ENCODE measurements around the gene LONP2. TPM values are rescaled to one million over a fixed set of nuclear protein-coding genes. Genes with fewer than 3 reads are reported as not detected.

The LONP2 gene, protein sequence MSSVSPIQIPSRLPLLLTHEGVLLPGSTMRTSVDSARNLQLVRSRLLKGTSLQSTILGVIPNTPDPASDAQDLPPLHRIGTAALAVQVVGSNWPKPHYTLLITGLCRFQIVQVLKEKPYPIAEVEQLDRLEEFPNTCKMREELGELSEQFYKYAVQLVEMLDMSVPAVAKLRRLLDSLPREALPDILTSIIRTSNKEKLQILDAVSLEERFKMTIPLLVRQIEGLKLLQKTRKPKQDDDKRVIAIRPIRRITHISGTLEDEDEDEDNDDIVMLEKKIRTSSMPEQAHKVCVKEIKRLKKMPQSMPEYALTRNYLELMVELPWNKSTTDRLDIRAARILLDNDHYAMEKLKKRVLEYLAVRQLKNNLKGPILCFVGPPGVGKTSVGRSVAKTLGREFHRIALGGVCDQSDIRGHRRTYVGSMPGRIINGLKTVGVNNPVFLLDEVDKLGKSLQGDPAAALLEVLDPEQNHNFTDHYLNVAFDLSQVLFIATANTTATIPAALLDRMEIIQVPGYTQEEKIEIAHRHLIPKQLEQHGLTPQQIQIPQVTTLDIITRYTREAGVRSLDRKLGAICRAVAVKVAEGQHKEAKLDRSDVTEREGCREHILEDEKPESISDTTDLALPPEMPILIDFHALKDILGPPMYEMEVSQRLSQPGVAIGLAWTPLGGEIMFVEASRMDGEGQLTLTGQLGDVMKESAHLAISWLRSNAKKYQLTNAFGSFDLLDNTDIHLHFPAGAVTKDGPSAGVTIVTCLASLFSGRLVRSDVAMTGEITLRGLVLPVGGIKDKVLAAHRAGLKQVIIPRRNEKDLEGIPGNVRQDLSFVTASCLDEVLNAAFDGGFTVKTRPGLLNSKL
- 23.1 to 32.5 TPM (median 30.7 TPM) in 5 replicates for total RNA-seq (2022; extraction: Qiagen RNA extraction)

DNA sequence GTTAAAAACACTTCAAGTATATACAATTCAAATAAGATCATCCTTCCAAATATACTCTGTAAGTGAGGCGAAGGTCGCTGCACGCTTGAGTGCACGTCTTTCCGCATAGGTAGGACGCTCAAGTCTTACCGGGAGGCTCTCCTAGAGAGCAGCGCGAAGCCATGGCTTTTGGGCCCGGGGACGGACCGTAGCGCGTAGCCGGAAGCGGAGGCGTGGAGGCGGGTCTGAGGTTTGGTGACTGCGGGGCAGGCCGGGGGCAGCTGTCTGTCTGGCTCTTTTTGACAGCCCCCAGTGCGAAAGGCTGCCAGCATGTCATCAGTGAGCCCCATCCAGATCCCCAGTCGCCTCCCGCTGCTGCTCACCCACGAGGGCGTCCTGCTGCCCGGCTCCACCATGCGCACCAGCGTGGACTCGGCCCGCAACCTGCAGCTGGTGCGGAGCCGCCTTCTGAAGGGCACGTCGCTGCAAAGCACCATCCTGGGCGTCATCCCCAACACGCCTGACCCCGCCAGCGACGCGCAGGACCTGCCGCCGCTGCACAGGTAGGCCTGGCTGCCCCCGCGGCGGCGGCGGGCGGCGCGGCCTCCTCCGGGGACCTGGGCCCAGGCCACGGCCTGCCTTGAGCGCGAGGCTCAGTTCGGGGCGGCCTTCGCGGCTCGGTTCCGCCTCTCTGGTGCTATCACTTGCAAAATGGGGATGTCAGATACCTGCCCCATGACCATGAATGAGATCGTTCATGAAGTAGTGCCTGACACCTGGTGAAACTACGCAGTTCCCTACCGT lies at the start of gene LONP2:
LONP2 (plus strand) TSS at position 221 of the 783 bp plus-strand sequence; CDS start at position 310, 89 bp downstream.

DNA sequence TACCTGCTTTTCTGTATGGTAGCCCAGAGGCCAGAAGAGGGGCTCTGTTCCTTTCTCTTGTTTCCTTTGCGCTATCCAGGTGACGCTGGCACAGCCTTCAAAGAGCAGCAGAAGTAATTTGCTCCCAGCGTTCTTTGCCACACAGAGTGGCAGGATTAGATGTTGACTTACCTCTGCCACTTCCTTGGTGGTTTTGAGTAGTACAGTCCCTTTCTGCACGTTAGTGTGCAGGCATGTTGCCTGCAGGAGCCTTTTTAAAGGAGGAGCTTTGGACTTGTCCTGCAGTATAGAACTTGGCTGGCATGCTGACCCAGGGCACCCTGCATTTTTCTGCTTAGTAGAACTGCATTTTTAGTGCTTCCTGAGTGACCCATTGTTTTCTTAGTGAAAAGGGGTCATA lies 3.2 kb downstream of the LONP2 start, which contains the start of gene ABCC11:
ABCC11 (minus strand) TSS at position 229 of the 400 bp plus-strand sequence. CDS start 15,618 bp downstream, outside the sequence.

DNA sequence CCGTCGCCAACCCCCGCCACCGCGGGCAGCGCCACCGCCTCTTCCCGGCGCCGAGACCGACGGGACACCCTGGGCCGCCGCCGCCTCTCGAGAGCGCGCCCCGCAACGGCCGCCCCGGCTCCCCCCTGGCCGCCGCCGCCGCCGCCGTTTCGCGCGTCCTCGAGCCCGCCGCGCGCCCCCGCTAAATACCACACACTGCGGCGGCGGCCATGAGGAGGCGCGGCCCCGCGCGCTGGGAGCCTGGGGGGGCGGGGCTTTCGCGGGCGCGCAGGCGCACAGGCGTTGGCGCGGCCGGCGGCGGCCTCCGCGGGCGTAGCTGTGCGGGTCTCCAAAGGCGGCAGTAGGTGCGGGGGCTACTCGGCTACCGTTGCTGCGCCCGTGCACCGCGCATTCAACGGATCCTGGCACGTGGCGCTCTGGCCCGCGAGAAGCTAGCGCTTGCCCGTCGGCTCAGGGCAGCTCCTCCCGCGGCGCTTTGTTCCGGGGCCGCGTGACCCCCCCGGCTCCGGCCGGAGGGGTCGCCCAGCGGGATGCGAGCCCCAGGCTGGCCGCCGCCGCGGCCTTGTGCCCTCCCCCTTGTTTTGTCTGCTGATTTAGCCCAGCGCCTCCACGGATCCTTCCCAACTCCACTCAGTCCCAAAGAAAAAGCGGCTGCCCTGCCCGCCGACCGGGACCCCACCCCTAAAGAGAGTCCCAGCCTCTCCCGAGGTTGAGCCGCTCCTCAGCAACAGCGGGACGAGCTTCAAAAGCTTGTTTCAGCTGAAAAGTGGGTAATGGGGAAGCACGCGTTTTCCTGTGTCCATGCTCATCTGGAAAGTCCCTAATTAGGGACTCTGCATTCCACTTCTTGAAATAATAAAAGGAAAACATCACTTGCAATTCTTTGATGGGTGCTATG lies 141.4 kb downstream of the LONP2 start, which contains the start of gene SIAH1:
SIAH1 (minus strand) TSS at position 161 of the 898 bp plus-strand sequence. CDS start 22,985 bp downstream, outside the sequence.

Other genes starting within 250 kb of the LONP2 start
- gene ABCC12, start 88.3 kb upstream of the LONP2 start, total RNA-seq (2022; extraction: Qiagen RNA extraction) = 0.05 to 0.16 TPM (median 0.12 TPM) in 4 of 5 replicates, not detected in the other
- 0.06 to 0.24 TPM (median 0.20 TPM) in 4 of 5 replicates, not detected in the other for gene ABCC11, start 3.2 kb downstream of the LONP2 start, total RNA-seq (2022; extraction: Qiagen RNA extraction)
- gene SIAH1, start 141.1 kb downstream of the LONP2 start, total RNA-seq (2022; extraction: Qiagen RNA extraction) = 12.5 to 15.4 TPM (median 14.0 TPM) in 5 replicates

All from A549 treated with CORT108297 at 1 μM for 4 hours (cell line).